Glutamatergic neuron (in vitro differentiated cells): ENCODE measurements around the gene FMNL3. TPM values are rescaled to one million over a fixed set of nuclear protein-coding genes. Genes with fewer than 3 reads are reported as not detected.
"Not testable (repeated sequence)": the region's sequence is repeated elsewhere in the genome, so short reads cannot be mapped to it uniquely, and the experiment has no call there.

Experiments
- DNase-seq: peaks from one replicate; pipeline ENCODE4 v3.0.0; 2022
- H3K27ac Mint-ChIP-seq: one replicate; pipeline ENCODE4 v1.8.0; 2020; ENCODE audit warnings: mild to moderate bottlenecking, mixed read lengths, inconsistent platforms; ENCODE audit not compliant: unreplicated experiment
- H3K27me3 Mint-ChIP-seq: one replicate; pipeline ENCODE4 v1.8.0; 2020; ENCODE audit warnings: mild to moderate bottlenecking, moderate library complexity, mixed read lengths, inconsistent platforms; ENCODE audit not compliant: unreplicated experiment
- H3K36me3 Mint-ChIP-seq: one replicate; pipeline ENCODE4 v1.8.0; 2020; ENCODE audit warnings: mild to moderate bottlenecking, mixed read lengths, inconsistent platforms; ENCODE audit not compliant: unreplicated experiment
- H3K4me1 Mint-ChIP-seq: one replicate; pipeline ENCODE4 v1.8.0; 2020; ENCODE audit warnings: mild to moderate bottlenecking, low read depth, mixed read lengths, inconsistent platforms; ENCODE audit not compliant: unreplicated experiment
- H3K4me3 Mint-ChIP-seq: one replicate; pipeline ENCODE4 v1.8.0; 2020; ENCODE audit warnings: mild to moderate bottlenecking, mixed read lengths, inconsistent platforms; ENCODE audit not compliant: unreplicated experiment
- H3K9me3 Mint-ChIP-seq: one replicate; pipeline ENCODE4 v1.8.0; 2020; ENCODE audit warnings: mild to moderate bottlenecking, moderate library complexity, mixed read lengths, inconsistent platforms; ENCODE audit not compliant: unreplicated experiment
- total RNA-seq: library from RNA; stranded (reverse); fragmentation: NEBNext Ultra II Directional; extraction: Animal tissue kit (Norgen Biotek cat#: 25700); gene quantifications from one replicate; pipeline ENCODE4 v1.2.1, GENCODE V29; 2021; ENCODE audit not compliant: unreplicated experiment
- TF ChIP-seq, protein P1 (sequence below): fragments of 200-600 bp; sonication (generic); IDR thresholded peaks from one replicate; pipeline ENCODE4 v1.5.0; 2021; ENCODE audit not compliant: partially characterized antibody, unreplicated experiment

Gene FMNL3
- total RNA-seq, 1 donor from 2014 or later: 13.7 TPM

- peaks cover 22% of the 10 kb centered on the region for H3K4me1 Mint-ChIP-seq
- no peak overlapping the region for H3K27ac Mint-ChIP-seq
- DNase-seq: no peak
- TF ChIP-seq, protein P1, sequence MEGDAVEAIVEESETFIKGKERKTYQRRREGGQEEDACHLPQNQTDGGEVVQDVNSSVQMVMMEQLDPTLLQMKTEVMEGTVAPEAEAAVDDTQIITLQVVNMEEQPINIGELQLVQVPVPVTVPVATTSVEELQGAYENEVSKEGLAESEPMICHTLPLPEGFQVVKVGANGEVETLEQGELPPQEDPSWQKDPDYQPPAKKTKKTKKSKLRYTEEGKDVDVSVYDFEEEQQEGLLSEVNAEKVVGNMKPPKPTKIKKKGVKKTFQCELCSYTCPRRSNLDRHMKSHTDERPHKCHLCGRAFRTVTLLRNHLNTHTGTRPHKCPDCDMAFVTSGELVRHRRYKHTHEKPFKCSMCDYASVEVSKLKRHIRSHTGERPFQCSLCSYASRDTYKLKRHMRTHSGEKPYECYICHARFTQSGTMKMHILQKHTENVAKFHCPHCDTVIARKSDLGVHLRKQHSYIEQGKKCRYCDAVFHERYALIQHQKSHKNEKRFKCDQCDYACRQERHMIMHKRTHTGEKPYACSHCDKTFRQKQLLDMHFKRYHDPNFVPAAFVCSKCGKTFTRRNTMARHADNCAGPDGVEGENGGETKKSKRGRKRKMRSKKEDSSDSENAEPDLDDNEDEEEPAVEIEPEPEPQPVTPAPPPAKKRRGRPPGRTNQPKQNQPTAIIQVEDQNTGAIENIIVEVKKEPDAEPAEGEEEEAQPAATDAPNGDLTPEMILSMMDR: no peak
- H3K36me3 Mint-ChIP-seq: no peaks in the 10 kb centered on the region
- H3K9me3 Mint-ChIP-seq: no peaks in the 10 kb centered on the region
- H3K27me3 Mint-ChIP-seq: peaks cover 1% of the 10 kb centered on the region
- no peak overlapping the region for H3K4me3 Mint-ChIP-seq
Observed at GRCh38 chr12:49748306-49748705, 41.1 kb upstream of the FMNL3 start.

- Mint-ChIP-seq H3K27ac (no peak overlapping the region), H3K36me3 (no peaks in the 10 kb centered on the region), H3K4me1 (peaks cover 13% of the 10 kb centered on the region), H3K4me3 (peak overlapping the region; percentile 28), H3K27me3 (peaks cover 5% of the 10 kb centered on the region), H3K9me3 (peaks cover 8% of the 10 kb centered on the region)
- DNase-seq: no peak
- TF ChIP-seq, protein P1: no peak
Observed at GRCh38 chr12:49744363-49744885, 37.2 kb upstream of the FMNL3 start.

DNA sequence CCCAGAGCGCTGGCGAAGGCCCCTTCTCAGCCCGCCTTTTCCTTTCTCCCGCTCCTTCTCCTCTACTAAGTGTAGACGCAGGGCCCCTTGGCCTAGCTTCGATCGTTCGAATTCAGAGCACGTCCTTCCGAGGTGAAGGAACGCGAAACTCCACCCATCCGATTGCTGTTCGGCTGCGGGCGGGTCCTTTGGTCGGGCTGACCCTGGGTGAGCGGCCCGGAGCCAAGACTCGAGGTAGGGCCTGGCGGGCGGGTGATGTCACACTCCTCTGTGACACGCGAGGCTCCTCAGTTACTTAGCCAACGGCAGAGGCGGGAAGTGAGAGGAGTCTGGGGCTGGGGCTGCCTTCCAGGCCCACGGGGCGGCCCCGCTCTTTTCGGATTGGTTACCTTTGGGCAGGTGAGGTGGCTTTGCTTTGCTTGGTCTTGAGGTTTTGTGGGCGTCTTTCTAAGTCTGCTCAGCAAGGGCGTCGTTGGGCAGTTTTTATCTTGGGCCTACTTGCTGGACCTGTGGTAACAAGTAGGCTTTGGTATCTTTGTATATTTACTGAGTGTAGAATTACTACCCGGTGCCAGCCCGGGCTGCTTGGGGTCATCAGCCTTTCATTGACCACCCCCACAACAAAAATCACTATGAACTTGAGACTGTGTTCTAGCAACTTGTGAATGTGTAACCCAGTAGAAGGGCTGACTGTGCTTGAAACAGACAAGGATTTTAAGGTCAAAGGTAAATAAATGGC lies 34.8 kb upstream of the FMNL3 start:
- Mint-ChIP-seq H3K36me3 (no peaks in the 10 kb centered on the region), H3K4me3 (peak overlapping the region; percentile 97), H3K27me3 (peaks cover 4% of the 10 kb centered on the region), H3K27ac (peak overlapping the region; percentile 96), H3K4me1 (peaks cover 11% of the 10 kb centered on the region), H3K9me3 (peaks cover 8% of the 10 kb centered on the region)
- peak; percentile 76 for DNase-seq
- TF ChIP-seq, protein P1: no peak

- Mint-ChIP-seq H3K27me3 (peaks cover 4% of the 10 kb centered on the region), H3K4me1 (peaks cover 11% of the 10 kb centered on the region), H3K27ac (peak within 1 kb of the TSS; percentile 96), H3K4me3 (peak within 1 kb of the TSS; percentile 97), H3K36me3 (no peaks in the 10 kb centered on the region), H3K9me3 (peaks cover 8% of the 10 kb centered on the region)
- peak; percentile 97 for DNase-seq
- TF ChIP-seq, protein P1: peak; percentile 89
Observed at GRCh38 chr12:49740930-49741881, 34.0 kb upstream of the FMNL3 start, which contains the start of gene TMBIM6. TMBIM6 (plus strand) TSS chr12:49741557; CDS start chr12:49752494, 10,937 bp downstream.

- H3K4me1 Mint-ChIP-seq: peaks cover 11% of the 10 kb centered on the region
- not testable (repeated sequence) for H3K27me3 Mint-ChIP-seq, H3K36me3 Mint-ChIP-seq, DNase-seq, H3K9me3 Mint-ChIP-seq, H3K27ac Mint-ChIP-seq, H3K4me3 Mint-ChIP-seq
Observed at GRCh38 chr12:49740277-49740676, 33.1 kb upstream of the FMNL3 start.

- not testable (repeated sequence) for H3K27ac Mint-ChIP-seq, H3K27me3 Mint-ChIP-seq, H3K36me3 Mint-ChIP-seq, H3K4me1 Mint-ChIP-seq, H3K4me3 Mint-ChIP-seq, DNase-seq, H3K9me3 Mint-ChIP-seq
Observed at GRCh38 chr12:49738721-49739120, 31.5 kb upstream of the FMNL3 start.

GRCh38 chr12:49734900-49735299 lies 27.7 kb upstream of the FMNL3 start:
- not testable (repeated sequence) for H3K4me3 Mint-ChIP-seq, H3K4me1 Mint-ChIP-seq, H3K9me3 Mint-ChIP-seq, H3K27ac Mint-ChIP-seq, H3K36me3 Mint-ChIP-seq, H3K27me3 Mint-ChIP-seq, DNase-seq
